Keratinocyte (primary cell): Measurements from ENCODE around the gene VSNL1.

Source experiments
- EZH2 ChIP-seq: IDR thresholded peaks from one replicate; pipeline ENCODE4 v1.6.1; 2012; ENCODE audit warnings: inconsistent platforms, mild to moderate bottlenecking, low read length, moderate library complexity
- TF ChIP-seq, protein P1 (sequence below), 3 experiments: IDR thresholded peaks in 1 of 3; conservative IDR thresholded peaks in 1 of 3; optimal IDR thresholded peaks in 1 of 3; 2 replicates in 2 of 3; 3 replicates in 1 of 3; pipeline versions ENCODE3 to v1.5.1; 2011; ENCODE audit warnings: low read length in 3 of 3, mild to moderate bottlenecking in 3 of 3, moderate library complexity in 2 of 3, control low read depth in 1 of 3, inconsistent platforms in 1 of 3; ENCODE audit not compliant: insufficient read depth in 2 of 3; ENCODE audit errors: extremely low read depth in 1 of 3

DNA sequence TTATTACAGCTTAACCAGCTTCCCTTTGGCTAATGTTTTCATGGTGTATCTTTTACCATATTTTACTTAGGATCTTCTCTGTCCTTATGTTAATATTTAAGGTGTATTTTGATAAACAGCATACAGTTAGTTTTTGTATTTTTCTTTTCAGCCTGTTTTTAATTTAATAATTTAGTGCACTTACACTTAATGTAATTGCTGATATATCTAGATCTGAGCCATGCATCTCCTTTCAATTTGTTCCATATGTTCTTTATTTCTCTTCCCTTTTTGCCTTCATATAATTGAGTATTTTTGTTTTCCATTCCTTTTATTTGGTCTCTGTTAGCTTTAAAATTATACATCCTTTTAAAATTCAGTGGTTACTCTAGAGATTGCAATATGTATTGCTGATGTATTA is 134.3 kb downstream of the VSNL1 start:
- TF ChIP-seq, protein P1, sequence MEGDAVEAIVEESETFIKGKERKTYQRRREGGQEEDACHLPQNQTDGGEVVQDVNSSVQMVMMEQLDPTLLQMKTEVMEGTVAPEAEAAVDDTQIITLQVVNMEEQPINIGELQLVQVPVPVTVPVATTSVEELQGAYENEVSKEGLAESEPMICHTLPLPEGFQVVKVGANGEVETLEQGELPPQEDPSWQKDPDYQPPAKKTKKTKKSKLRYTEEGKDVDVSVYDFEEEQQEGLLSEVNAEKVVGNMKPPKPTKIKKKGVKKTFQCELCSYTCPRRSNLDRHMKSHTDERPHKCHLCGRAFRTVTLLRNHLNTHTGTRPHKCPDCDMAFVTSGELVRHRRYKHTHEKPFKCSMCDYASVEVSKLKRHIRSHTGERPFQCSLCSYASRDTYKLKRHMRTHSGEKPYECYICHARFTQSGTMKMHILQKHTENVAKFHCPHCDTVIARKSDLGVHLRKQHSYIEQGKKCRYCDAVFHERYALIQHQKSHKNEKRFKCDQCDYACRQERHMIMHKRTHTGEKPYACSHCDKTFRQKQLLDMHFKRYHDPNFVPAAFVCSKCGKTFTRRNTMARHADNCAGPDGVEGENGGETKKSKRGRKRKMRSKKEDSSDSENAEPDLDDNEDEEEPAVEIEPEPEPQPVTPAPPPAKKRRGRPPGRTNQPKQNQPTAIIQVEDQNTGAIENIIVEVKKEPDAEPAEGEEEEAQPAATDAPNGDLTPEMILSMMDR (optimal IDR thresholded peaks at IDR 0.05 in 1 of 3, IDR thresholded peaks at IDR 0.05 in 1 of 3, conservative IDR thresholded peaks at IDR 0.05 in 1 of 3; ENCODE audit: extremely low read depth in 1 of 3, insufficient read depth in 2 of 3, low read length in 3 of 3): no peak
- TF ChIP-seq EZH2: no peak
